Subcutaneous abdominal adipose tissue (tissue), 5 donors: Measurements from ENCODE around the gene CAV3.

ENCODE experiments used
- H3K27ac ChIP-seq: one replicate; pipeline ENCODE4 v1.7.0; 2013; ENCODE audit warnings: low read depth, mild to moderate bottlenecking, inconsistent platforms, low read length, moderate library complexity
- H3K27me3 ChIP-seq, 5 donors: one replicate each; pipeline ENCODE4 v1.7.0; 2013; ENCODE audit warnings: low read length in 5 of 5, inconsistent platforms in 1 of 5; ENCODE audit not compliant: control insufficient read depth in 5 of 5, insufficient read depth in 4 of 5
- H3K36me3 ChIP-seq, 5 donors: one replicate each; pipeline ENCODE4 v1.7.0; 2013; ENCODE audit warnings: low read length in 5 of 5; ENCODE audit not compliant: control insufficient read depth in 5 of 5, insufficient read depth in 5 of 5
- H3K4me1 ChIP-seq, 5 donors: one replicate each; pipeline ENCODE4 v1.7.0; 2013; ENCODE audit warnings: low read length in 5 of 5, mild to moderate bottlenecking in 3 of 5, moderate library complexity in 1 of 5; ENCODE audit not compliant: control insufficient read depth in 5 of 5, insufficient read depth in 5 of 5
- H3K4me3 ChIP-seq, 5 donors: one replicate each; pipeline ENCODE4 v1.7.0; 2013; ENCODE audit warnings: low read length in 5 of 5, low read depth in 1 of 5
- H3K9ac ChIP-seq, 5 donors: one replicate each; pipeline ENCODE4 v1.7.0; 2013; ENCODE audit warnings: low read length in 5 of 5, mild to moderate bottlenecking in 4 of 5, moderate library complexity in 3 of 5
- H3K9me3 ChIP-seq, 5 donors: one replicate each; pipeline ENCODE4 v1.7.0; 2013; ENCODE audit warnings: low read length in 5 of 5; ENCODE audit not compliant: control insufficient read depth in 5 of 5
- donor health status: healthy.
- donor health status: healthy.
- donor health status: healthy.
- donor health status: healthy.
- donor health status: healthy.

The CAV3 gene

GRCh38 chr3:8768364-8769087, 34.9 kb downstream of the CAV3 start:
- peak overlapping the region in 3 of 5 donors; percentile 39 to 60 (median 47) for H3K4me3 ChIP-seq
- no peak overlapping the region for H3K27ac ChIP-seq
- H3K9me3 ChIP-seq, result no peaks in the 10 kb centered on the region
- H3K27me3 ChIP-seq, result peaks cover 24 to 35% (median 25%) of the 10 kb centered on the region in 5 donors
- no peaks in the 10 kb centered on the region for H3K36me3 ChIP-seq
- peaks cover 0 to 22% (median 16%) of the 10 kb centered on the region in 5 donors for H3K4me1 ChIP-seq
- H3K9ac ChIP-seq, result no peak overlapping the region

- H3K4me3 ChIP-seq, result peak within 1 kb of the TSS in 4 of 5 donors; percentile 27 to 60 (median 43)
- peaks cover 0 to 22% (median 16%) of the 10 kb centered on the region in 5 donors for H3K4me1 ChIP-seq
- H3K27ac ChIP-seq, result no peak within 1 kb of the TSS
- no peak within 1 kb of the TSS for H3K9ac ChIP-seq
- no peaks in the 10 kb centered on the region for H3K9me3 ChIP-seq
- peaks cover 24 to 36% (median 28%) of the 10 kb centered on the region in 5 donors for H3K27me3 ChIP-seq
- H3K36me3 ChIP-seq, result no peaks in the 10 kb centered on the region
Measured at GRCh38 chr3:8769088-8769822, 35.7 kb downstream of the CAV3 start, which contains the start of gene OXTR. Gene OXTR (minus strand): TSS chr3:8769613. CDS start chr3:8768187, 1,426 bp downstream.

DNA sequence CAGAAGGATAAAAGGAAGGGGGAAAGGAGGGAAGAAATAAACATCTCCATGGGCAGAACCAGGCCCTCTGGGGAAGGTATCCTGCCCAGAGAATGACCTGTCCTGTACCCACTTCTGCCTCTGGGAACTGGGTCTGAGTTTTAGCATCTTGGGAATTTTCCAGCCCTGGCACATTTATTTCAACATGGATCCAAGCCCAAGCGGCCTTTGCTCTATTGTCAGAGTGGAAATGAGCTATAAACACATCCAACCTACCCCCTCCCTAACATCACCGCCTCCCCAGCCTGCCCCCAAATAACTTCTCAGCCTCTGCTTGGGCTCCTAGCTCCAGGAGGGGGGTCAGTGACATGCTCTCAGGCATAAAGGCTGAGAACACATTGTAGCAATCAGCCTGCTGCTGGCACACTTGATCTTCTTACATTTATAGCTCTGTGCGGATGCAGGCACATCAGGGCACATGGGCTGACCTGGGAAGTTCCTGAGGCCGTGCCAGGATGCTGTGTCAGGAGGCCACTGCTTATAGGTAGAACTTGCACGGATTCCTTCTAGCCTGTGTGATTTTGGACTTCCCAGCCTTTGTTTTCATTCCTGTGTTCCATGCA, 40.4 kb downstream of the CAV3 start:
- no peak overlapping the region for H3K9ac ChIP-seq

DNA sequence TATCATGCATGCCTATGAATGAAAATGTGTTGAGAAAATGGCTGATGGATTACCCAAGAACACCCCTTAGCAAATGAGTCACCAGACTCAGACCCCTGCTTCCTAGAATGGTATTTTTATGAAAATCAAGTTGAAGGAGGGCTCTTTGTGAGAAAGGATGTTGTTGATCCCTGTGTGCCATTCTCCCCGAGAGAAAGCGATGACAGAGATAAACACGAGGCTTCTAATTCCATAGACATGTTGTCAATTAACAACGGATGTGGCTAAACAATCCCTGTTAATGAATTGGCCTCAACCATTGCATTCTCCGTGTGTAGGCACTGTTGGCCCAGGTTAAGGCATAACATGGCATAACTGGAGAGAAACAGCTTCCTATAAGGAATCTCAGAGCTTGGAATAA, 41.6 kb downstream of the CAV3 start:
- Histone ChIP-seq H3K9ac (no peak overlapping the region), H3K9me3 (no peaks in the 10 kb centered on the region)

More for the DNA sequence above, 40.4 kb downstream of the CAV3 start:
- H3K4me3 ChIP-seq, result no peak overlapping the region
- H3K27me3 ChIP-seq, result peaks cover 4 to 22% (median 9%) of the 10 kb centered on the region in 5 donors
- peaks cover 0 to 8% (median 5%) of the 10 kb centered on the region in 5 donors for H3K4me1 ChIP-seq
- H3K27ac ChIP-seq, result no peak overlapping the region
- no peaks in the 10 kb centered on the region for H3K36me3 ChIP-seq
- no peaks in the 10 kb centered on the region for H3K9me3 ChIP-seq

DNA sequence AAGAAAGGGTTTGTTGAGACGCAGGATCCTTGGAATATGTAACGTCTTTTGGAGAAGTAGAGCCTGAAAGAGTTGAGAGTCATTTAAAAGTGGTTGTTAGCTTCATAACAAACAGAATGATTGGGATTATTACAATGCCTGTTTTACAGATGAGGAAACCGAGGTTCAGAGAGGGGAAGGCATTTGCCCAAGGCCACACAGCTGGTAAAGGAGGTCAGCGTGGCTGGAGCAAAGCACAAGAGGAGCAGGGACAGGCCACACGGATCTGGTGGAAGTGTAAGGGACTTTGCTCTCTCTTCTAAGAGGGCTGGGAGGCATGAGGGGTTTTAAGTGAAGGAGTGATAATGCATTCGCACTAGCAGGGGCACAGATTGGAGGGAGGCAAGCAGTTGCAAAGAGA, 42.0 kb downstream of the CAV3 start:
- Histone ChIP-seq H3K9ac (no peak overlapping the region), H3K36me3 (no peaks in the 10 kb centered on the region), H3K27me3 (peaks cover 1 to 17% (median 2%) of the 10 kb centered on the region in 5 donors), H3K27ac (no peak overlapping the region), H3K9me3 (no peaks in the 10 kb centered on the region), H3K4me1 (no peaks in the 10 kb centered on the region), H3K4me3 (no peak overlapping the region)

More for the DNA sequence above, 41.6 kb downstream of the CAV3 start:
- H3K27ac ChIP-seq, result no peak overlapping the region
- H3K4me3 ChIP-seq, result no peak overlapping the region
- H3K27me3 ChIP-seq, result peaks cover 2 to 17% (median 6%) of the 10 kb centered on the region in 5 donors
- H3K4me1 ChIP-seq, result no peaks in the 10 kb centered on the region
- no peaks in the 10 kb centered on the region for H3K36me3 ChIP-seq

GRCh38 chr3:8776406-8776805, 42.8 kb downstream of the CAV3 start:
- Histone ChIP-seq H3K27ac (no peak overlapping the region), H3K9me3 (no peaks in the 10 kb centered on the region), H3K36me3 (no peaks in the 10 kb centered on the region), H3K4me1 (no peaks in the 10 kb centered on the region), H3K27me3 (peaks cover 0 to 15% (median 2%) of the 10 kb centered on the region in 5 donors), H3K9ac (no peak overlapping the region), H3K4me3 (no peak overlapping the region)

- peaks cover 0 to 13% (median 2%) of the 10 kb centered on the region in 5 donors for H3K27me3 ChIP-seq
- no peaks in the 10 kb centered on the region for H3K36me3 ChIP-seq
- no peaks in the 10 kb centered on the region for H3K4me1 ChIP-seq
- no peak overlapping the region for H3K27ac ChIP-seq
- H3K9ac ChIP-seq, result no peak overlapping the region
- no peak overlapping the region for H3K4me3 ChIP-seq
- no peaks in the 10 kb centered on the region for H3K9me3 ChIP-seq
Measured at GRCh38 chr3:8777201-8777977, 43.8 kb downstream of the CAV3 start.

GRCh38 chr3:8777978-8778267, 44.3 kb downstream of the CAV3 start:
- Histone ChIP-seq H3K27ac (no peak overlapping the region), H3K27me3 (peaks cover 0 to 13% (median 2%) of the 10 kb centered on the region in 5 donors), H3K9me3 (no peaks in the 10 kb centered on the region)

GRCh38 chr3:8778475-8778874, 44.9 kb downstream of the CAV3 start:
- no peaks in the 10 kb centered on the region for H3K9me3 ChIP-seq
- H3K36me3 ChIP-seq, result no peaks in the 10 kb centered on the region
- no peaks in the 10 kb centered on the region for H3K4me1 ChIP-seq
- H3K27ac ChIP-seq, result no peak overlapping the region
- H3K27me3 ChIP-seq, result peaks cover 0 to 13% (median 2%) of the 10 kb centered on the region in 5 donors
- no peak overlapping the region for H3K9ac ChIP-seq
- no peak overlapping the region for H3K4me3 ChIP-seq

More at GRCh38 chr3:8777978-8778267, 44.3 kb downstream of the CAV3 start:
- H3K4me3 ChIP-seq, result no peak overlapping the region
- H3K36me3 ChIP-seq, result no peaks in the 10 kb centered on the region
- no peaks in the 10 kb centered on the region for H3K4me1 ChIP-seq
- H3K9ac ChIP-seq, result no peak overlapping the region
